Adrenal gland (tissue), 5 donors: ENCODE results near the gene ASTN2.

Experiments used
- POLR2A ChIP-seq, 2 donors: fragments of 450-650 bp; IDR thresholded peaks; one replicate each; pipeline ENCODE4 v1.6.1; 2017; ENCODE audit warnings: antibody characterized with exemption in 2 of 2, mild to moderate bottlenecking in 2 of 2, moderate library complexity in 1 of 2
- TF ChIP-seq, protein P1 (sequence below), 6 experiments: fragments of 450-650 bp in 4 of 6; fragments of 200-600 bp in 2 of 6; sonication (generic) in 1 of 6; IDR thresholded peaks; 1 replicate in 5 of 6; 2 replicates in 1 of 6; pipeline versions ENCODE4 v1.5.1 to v1.8.0; 2016 to 2021; ENCODE audit warnings: antibody characterized with exemption in 6 of 6, mild to moderate bottlenecking in 2 of 6, moderate library complexity in 1 of 6
- donor health status: DM: no; HTN: no; CAD: no.

DNA sequence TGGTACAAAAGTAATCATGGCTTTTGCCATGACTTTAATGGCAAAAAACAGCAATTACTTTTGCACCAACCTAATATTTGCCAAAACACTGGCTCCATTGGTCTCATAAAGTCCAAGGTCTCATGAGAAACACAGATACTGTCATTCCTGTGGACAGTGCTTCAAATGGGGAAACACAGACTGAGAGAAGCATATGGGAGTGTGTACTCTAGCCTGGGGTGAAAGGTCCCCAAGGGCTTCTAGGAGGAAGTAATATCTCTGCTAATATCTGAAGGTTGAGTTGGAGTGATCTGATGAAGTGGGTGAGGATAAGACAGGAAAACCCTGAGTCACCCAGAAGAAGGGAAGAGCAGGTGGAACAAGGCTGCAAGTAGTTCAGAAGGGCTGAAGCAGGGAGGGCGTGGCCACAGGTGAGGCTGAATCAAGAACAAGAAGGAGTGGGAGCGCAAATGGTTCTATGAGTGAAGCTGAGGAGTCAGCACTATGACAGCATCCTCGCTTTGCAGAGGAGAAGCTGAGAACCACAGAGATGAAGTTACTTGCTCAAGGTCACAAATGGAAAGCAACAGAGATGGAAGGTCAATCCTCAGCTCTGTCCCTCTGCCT is 164.1 kb downstream of the ASTN2 start:
- TF ChIP-seq, protein P1, sequence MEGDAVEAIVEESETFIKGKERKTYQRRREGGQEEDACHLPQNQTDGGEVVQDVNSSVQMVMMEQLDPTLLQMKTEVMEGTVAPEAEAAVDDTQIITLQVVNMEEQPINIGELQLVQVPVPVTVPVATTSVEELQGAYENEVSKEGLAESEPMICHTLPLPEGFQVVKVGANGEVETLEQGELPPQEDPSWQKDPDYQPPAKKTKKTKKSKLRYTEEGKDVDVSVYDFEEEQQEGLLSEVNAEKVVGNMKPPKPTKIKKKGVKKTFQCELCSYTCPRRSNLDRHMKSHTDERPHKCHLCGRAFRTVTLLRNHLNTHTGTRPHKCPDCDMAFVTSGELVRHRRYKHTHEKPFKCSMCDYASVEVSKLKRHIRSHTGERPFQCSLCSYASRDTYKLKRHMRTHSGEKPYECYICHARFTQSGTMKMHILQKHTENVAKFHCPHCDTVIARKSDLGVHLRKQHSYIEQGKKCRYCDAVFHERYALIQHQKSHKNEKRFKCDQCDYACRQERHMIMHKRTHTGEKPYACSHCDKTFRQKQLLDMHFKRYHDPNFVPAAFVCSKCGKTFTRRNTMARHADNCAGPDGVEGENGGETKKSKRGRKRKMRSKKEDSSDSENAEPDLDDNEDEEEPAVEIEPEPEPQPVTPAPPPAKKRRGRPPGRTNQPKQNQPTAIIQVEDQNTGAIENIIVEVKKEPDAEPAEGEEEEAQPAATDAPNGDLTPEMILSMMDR (IDR thresholded peaks at IDR 0.05), result no peak
- TF ChIP-seq POLR2A (IDR thresholded peaks at IDR 0.05), result no peak
